Suprapubic skin (tissue), 4 donors: Measurements from ENCODE around the gene HHLA2. TPM values are rescaled to one million over a fixed set of nuclear protein-coding genes. Genes with fewer than 3 reads are reported as not detected.

Experiments used
- DNase-seq, 2 donors: peaks; one replicate each; pipeline ENCODE4 v3.0.0-alpha.2; 2019; ENCODE audit warnings: low spot score in 2 of 2
- H3K27ac ChIP-seq: fragments of 200-600 bp; sonication (generic); one replicate; pipeline ENCODE4 v1.5.1; 2019
- H3K27me3 ChIP-seq: fragments of 200-600 bp; sonication (generic); one replicate; pipeline ENCODE4 v1.5.1; 2019
- H3K36me3 ChIP-seq: fragments of 200-600 bp; sonication (generic); one replicate; pipeline ENCODE4 v1.5.1; 2019
- H3K4me1 ChIP-seq: fragments of 200-600 bp; sonication (generic); one replicate; pipeline ENCODE4 v1.5.1; 2019
- H3K4me3 ChIP-seq: fragments of 200-600 bp; sonication (generic); one replicate; pipeline ENCODE4 v1.5.1; 2019; ENCODE audit warnings: mild to moderate bottlenecking
- H3K9me3 ChIP-seq: fragments of 200-600 bp; sonication (generic); one replicate; pipeline ENCODE4 v1.5.1; 2019
- EP300 ChIP-seq: sonication (generic); formaldehyde crosslinking; IDR thresholded peaks from one replicate; pipeline ENCODE4 v1.6.1; 2017; ENCODE audit warnings: antibody characterized with exemption
- POLR2A ChIP-seq, 2 donors: fragments of 450-650 bp; IDR thresholded peaks; one replicate each; pipeline ENCODE4 v1.6.1; 2017; ENCODE audit warnings: antibody characterized with exemption in 2 of 2, mild to moderate bottlenecking in 2 of 2, moderate library complexity in 2 of 2
- POLR2AphosphoS5 ChIP-seq, 3 donors: sonication (generic); formaldehyde crosslinking; IDR thresholded peaks; one replicate each; pipeline ENCODE4 v1.6.1; 2017; ENCODE audit warnings: antibody characterized with exemption in 3 of 3
- WGBS: methylation state at CpG from one replicate; pipeline ENCODE4 v1.1.5; 2018; 5-methylcytosine and 5-hydroxymethylcytosine counted together
- total RNA-seq, 4 donors: library from RNA; depleted of rRNA; stranded (reverse); fragments of >200 nt; gene quantifications; one replicate each; pipeline ENCODE4 v1.1.0, GENCODE V29; 2016
- TF ChIP-seq, protein P1 (sequence below), 2 donors: fragments of 200-600 bp in 1 of 2; fragments of 450-650 bp in 1 of 2; sonication (generic) in 1 of 2; IDR thresholded peaks; one replicate each; pipeline ENCODE4 v1.5.1; 2016 to 2019; ENCODE audit warnings: antibody characterized with exemption in 2 of 2, mild to moderate bottlenecking in 1 of 2, moderate library complexity in 1 of 2

Gene HHLA2
- total RNA-seq, 4 donors from 2014 or later: not detected

DNA sequence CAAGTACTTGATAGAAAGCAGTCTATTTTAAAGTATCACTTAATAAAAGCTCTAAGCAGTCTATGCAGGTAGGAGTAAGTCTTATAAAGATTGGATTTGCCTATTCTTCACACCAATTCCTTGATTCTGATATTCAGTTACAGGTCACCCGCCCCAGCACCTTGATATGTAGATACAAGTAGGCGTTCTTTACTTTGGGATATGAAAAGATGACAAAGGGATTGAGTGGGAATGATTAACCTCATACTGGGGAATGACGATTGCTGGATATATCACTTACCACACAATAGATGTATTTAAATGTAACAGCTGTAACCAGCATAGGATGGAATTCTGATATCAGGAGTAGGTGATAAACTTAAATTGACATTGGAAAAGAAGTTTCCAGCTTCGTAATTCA is 47.1 kb downstream of the HHLA2 start:
- no peaks in the 10 kb centered on the region for H3K36me3 ChIP-seq
- H3K27me3 ChIP-seq: no peaks in the 10 kb centered on the region
- WGBS: 93% methylated on average over 4 of the region's 4 CpGs
- H3K9me3 ChIP-seq: no peaks in the 10 kb centered on the region
- no peak overlapping the region for H3K4me3 ChIP-seq
- DNase-seq: no peak
- H3K4me1 ChIP-seq: no peaks in the 10 kb centered on the region
- H3K27ac ChIP-seq: no peak overlapping the region
- no peak for TF ChIP-seq POLR2A (IDR thresholded peaks at IDR 0.05)
- TF ChIP-seq POLR2AphosphoS5 (IDR thresholded peaks at IDR 0.05): no peak
- TF ChIP-seq, protein P1, sequence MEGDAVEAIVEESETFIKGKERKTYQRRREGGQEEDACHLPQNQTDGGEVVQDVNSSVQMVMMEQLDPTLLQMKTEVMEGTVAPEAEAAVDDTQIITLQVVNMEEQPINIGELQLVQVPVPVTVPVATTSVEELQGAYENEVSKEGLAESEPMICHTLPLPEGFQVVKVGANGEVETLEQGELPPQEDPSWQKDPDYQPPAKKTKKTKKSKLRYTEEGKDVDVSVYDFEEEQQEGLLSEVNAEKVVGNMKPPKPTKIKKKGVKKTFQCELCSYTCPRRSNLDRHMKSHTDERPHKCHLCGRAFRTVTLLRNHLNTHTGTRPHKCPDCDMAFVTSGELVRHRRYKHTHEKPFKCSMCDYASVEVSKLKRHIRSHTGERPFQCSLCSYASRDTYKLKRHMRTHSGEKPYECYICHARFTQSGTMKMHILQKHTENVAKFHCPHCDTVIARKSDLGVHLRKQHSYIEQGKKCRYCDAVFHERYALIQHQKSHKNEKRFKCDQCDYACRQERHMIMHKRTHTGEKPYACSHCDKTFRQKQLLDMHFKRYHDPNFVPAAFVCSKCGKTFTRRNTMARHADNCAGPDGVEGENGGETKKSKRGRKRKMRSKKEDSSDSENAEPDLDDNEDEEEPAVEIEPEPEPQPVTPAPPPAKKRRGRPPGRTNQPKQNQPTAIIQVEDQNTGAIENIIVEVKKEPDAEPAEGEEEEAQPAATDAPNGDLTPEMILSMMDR (IDR thresholded peaks at IDR 0.05): no peak
- no peak for TF ChIP-seq EP300

DNA sequence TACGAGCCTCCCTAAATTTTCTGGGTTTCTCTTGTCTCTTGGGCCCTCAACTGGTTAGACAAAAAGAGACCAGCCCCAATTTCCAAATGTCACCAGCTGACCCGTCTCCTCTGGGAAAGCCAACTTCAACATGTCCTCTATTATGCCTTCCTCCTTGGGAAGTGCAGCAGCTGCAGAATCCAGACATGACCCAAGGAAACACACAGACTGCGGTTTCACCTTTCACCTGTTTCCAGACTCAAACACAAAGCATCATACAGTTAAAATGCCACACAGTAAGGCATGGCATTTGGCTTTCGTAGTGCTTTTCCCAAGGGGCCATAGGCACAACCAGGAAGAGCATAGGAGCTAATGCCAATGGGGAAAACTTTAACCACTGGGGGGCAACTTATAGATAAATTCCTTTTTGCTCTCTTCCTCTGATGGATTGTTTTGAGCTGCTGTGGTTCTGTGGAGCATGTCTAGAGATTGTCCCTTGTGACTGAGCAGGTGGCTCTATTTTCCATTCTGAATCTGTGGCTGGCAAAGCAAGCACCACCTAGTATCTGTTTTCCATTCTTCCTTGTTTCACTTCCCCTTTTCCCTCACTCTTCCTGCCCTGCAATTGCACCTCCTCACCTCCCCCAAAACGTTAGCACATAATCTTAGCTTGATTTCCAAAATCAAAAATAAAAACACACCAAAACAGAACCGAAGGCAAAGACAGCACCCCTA is 49.3 kb downstream of the HHLA2 start:
- Histone ChIP-seq H3K4me3 (no peak overlapping the region), H3K36me3 (no peaks in the 10 kb centered on the region), H3K4me1 (no peaks in the 10 kb centered on the region), H3K27ac (no peak overlapping the region), H3K9me3 (no peaks in the 10 kb centered on the region), H3K27me3 (no peaks in the 10 kb centered on the region)
- TF ChIP-seq POLR2A (IDR thresholded peaks at IDR 0.05) (no peak), EP300 (no peak)
- TF ChIP-seq, protein P1 (IDR thresholded peaks at IDR 0.05): no peak
- no peak for DNase-seq
- WGBS: 81% methylated on average over 6 of the region's 6 CpGs

DNA sequence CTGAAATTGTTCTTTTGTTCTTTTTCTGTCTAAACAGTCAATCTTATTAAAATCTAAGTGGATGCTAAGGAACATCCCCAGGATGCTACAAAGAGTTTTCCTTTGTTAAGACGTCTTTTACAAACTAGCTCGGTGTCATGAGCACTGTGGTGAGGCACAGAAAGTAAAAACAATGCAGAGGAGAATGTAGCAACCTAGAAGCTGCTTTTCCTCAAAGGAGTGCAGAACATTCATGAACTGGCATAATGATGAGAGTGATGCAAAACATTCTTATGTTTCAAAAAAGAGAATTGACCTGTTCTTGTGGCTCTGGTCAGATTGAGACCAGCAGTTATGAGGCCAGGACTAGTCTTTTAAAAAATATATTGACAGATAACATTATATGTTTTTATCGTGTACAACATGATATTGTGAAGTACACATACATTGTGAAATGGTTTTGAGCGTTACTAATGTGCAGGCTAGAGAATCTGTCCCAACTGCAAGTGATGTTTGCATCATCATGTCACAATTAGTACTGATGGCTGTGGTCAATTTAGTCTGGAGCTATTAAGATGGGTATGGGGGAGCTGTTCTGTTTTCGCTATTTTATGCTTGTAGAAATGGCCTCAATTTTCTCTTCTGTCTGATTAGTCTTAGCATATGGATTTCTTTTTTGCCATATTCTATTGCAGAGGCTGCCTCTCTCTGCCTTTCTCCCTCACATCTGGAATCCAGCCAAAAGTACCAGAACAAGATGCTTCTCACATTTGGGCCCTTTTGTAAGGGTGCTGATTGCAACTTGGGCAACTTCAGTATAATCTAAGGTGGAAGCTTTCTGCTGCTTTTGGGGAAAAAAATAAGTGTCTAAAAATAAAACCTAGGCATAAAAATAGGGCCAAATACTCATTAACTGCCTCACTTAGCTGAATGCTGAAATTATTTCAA is 50.2 kb downstream of the HHLA2 start:
- Histone ChIP-seq H3K36me3 (no peaks in the 10 kb centered on the region), H3K27ac (no peak overlapping the region), H3K27me3 (no peaks in the 10 kb centered on the region), H3K4me3 (no peak overlapping the region), H3K9me3 (no peaks in the 10 kb centered on the region), H3K4me1 (no peaks in the 10 kb centered on the region)
- TF ChIP-seq POLR2A (IDR thresholded peaks at IDR 0.05) (no peak), POLR2AphosphoS5 (IDR thresholded peaks at IDR 0.05) (no peak), EP300 (no peak)
- TF ChIP-seq, protein P1 (IDR thresholded peaks at IDR 0.05): no peak
- DNase-seq: no peak
- WGBS: 90% methylated on average over 5 of the region's 5 CpGs

DNA sequence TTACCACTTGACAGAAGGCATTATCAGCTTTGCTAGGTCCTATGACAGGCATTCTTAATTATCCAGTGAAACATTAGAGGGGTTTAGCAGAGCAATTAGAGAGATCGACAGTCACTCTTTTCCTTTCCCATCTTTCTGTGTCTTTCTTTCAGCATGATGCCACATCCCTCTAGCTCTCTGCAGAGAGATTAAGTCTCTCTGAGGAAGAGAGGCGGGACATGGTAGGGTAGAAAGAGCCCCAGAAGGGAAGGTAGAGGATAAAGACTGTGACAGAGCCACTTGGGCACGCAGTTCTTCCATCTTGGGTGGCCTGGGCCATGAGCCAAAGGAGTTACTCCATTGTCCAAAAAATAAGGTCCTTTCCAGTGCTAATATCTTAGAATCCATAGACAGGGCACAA is 55.8 kb downstream of the HHLA2 start:
- TF ChIP-seq, protein P1 (IDR thresholded peaks at IDR 0.05): no peak
- TF ChIP-seq POLR2AphosphoS5 (IDR thresholded peaks at IDR 0.05) (no peak), POLR2A (IDR thresholded peaks at IDR 0.05) (no peak), EP300 (no peak)
- Histone ChIP-seq H3K9me3 (no peaks in the 10 kb centered on the region), H3K4me3 (no peak overlapping the region), H3K4me1 (no peaks in the 10 kb centered on the region), H3K27me3 (no peaks in the 10 kb centered on the region), H3K27ac (no peak overlapping the region), H3K36me3 (no peaks in the 10 kb centered on the region)
- WGBS: 81% methylated on average over 3 of the region's 3 CpGs
- no peak for DNase-seq

DNA sequence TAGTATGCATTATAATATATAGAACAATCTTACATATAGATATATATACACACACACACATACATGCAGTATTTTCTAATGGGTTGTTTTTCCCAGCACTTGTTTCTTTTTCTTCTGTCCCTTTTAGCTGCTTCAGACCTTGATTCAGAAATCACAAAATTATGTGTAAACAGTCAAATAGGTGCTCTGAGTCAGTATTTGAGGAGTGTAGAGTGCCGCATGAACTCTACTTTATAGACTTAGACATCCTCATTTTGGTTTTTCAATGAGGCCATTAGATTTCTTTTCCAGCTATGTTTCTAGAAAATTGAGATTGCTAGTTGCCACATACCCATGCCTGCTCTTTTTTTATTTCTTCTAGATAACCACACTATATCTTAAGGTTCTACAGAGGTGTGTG is 58.2 kb downstream of the HHLA2 start:
- Histone ChIP-seq H3K4me3 (no peak overlapping the region), H3K27me3 (no peaks in the 10 kb centered on the region), H3K36me3 (no peaks in the 10 kb centered on the region), H3K9me3 (no peaks in the 10 kb centered on the region), H3K4me1 (no peaks in the 10 kb centered on the region), H3K27ac (no peak overlapping the region)
- no peak for TF ChIP-seq POLR2A (IDR thresholded peaks at IDR 0.05)
- no peak for TF ChIP-seq EP300
- TF ChIP-seq POLR2AphosphoS5 (IDR thresholded peaks at IDR 0.05): no peak
- TF ChIP-seq, protein P1 (IDR thresholded peaks at IDR 0.05): no peak
- no peak for DNase-seq
- 98% methylated on average over 1 of the region's 1 CpG for WGBS
